Stomach (tissue), 9 donors: ENCODE data around the gene ZFYVE26. TPM values are rescaled to one million over a fixed set of nuclear protein-coding genes. Genes with fewer than 3 reads are reported as not detected.
"Not testable (repeated sequence)": the region's sequence is repeated elsewhere in the genome, so short reads cannot be mapped to it uniquely, and the experiment has no call there.

ENCODE experiments used
- DNase-seq, 2 donors: peaks; one replicate each; pipeline versions ENCODE4 v3.0.0 to v3.0.0-alpha.2; 2013 to 2019
- H3K27ac ChIP-seq, 5 donors: fragments of 200-600 bp in 4 of 5; sonication (generic) in 4 of 5; one replicate each; pipeline ENCODE4 v1.5.1; 2013 to 2019; ENCODE audit warnings: mild to moderate bottlenecking in 1 of 5, moderate library complexity in 1 of 5
- H3K27me3 ChIP-seq, 3 donors: fragments of 200-600 bp; sonication (generic); one replicate each; pipeline ENCODE4 v1.5.1; 2017 to 2019; ENCODE audit warnings: mixed run types in 1 of 3
- H3K36me3 ChIP-seq, 4 donors: fragments of 200-600 bp; sonication (generic); 1 replicate in 3 of 4; 2 replicates in 1 of 4; pipeline ENCODE4 v1.5.1; 2016 to 2019
- H3K4me1 ChIP-seq, 4 donors: fragments of 200-600 bp; sonication (generic); one replicate each; pipeline ENCODE4 v1.5.1; 2016 to 2019
- H3K4me3 ChIP-seq, 4 donors: fragments of 200-600 bp; sonication (generic) in 3 of 4; one replicate each; pipeline ENCODE4 v1.5.1; 2016 to 2019; ENCODE audit warnings: mild to moderate bottlenecking in 1 of 4
- H3K9me3 ChIP-seq, 4 donors: fragments of 200-600 bp; sonication (generic); one replicate each; pipeline ENCODE4 v1.5.1; 2016 to 2019
- CTCF ChIP-seq, 7 experiments: fragments of 450-650 bp in 4 of 7; fragments of 200-600 bp in 3 of 7; sonication (generic) in 3 of 7; IDR thresholded peaks; one replicate each; pipeline ENCODE4 v1.5.1; 2016 to 2019; ENCODE audit warnings: antibody characterized with exemption in 7 of 7, control low read depth in 2 of 7, mild to moderate bottlenecking in 1 of 7
- EP300 ChIP-seq: sonication (generic); formaldehyde crosslinking; IDR thresholded peaks from one replicate; pipeline ENCODE4 v1.6.1; 2017; ENCODE audit warnings: antibody characterized with exemption
- POLR2A ChIP-seq, 4 donors: fragments of 450-650 bp; IDR thresholded peaks; one replicate each; pipeline ENCODE4 v1.6.1; 2016; ENCODE audit warnings: antibody characterized with exemption in 4 of 4, control low read depth in 2 of 4, mild to moderate bottlenecking in 1 of 4, moderate library complexity in 1 of 4
- POLR2AphosphoS5 ChIP-seq, 3 donors: sonication (generic); formaldehyde crosslinking; IDR thresholded peaks; one replicate each; pipeline ENCODE4 v1.6.1; 2016; ENCODE audit warnings: antibody characterized with exemption in 3 of 3
- WGBS, 5 donors: extraction: QIAGEN DNeasy Blood & Tissue Kit in 3 of 5; methylation state at CpG; one replicate each; pipeline versions ENCODE4 v1.1.5 to v1.1.7; 2013 to 2018; 5-methylcytosine and 5-hydroxymethylcytosine counted together
- intact Hi-C: fragments of 100-400 bp; cut with DNase I; formaldehyde crosslinking; loops from one replicate; pipeline ENCODE4 v1.15.1; 2023; ENCODE audit warnings: low total_unique reads
- polyA plus RNA-seq, 3 donors: library from polyadenylated mRNA; stranded (reverse); fragments of 200-250 nt; gene quantifications; one replicate each; pipeline ENCODE4 v1.2.3, GENCODE V29; 2013
- total RNA-seq, 5 donors: library from RNA; depleted of rRNA; stranded (reverse); fragments of >200 nt; gene quantifications; one replicate each; pipeline versions ENCODE4 v1.1.0 to v1.2.3, GENCODE V29; 2014 to 2016
- donor health status: healthy with polysubstance abuse.
- donor health status: Bipolar disorder and iron deficiency.
- donor health status: healthy.

Gene ZFYVE26
- total and polyA plus RNA-seq, 8 donors: 2.1 to 201 (median 20.8) TPM

- H3K4me3 ChIP-seq: no peak overlapping the region
- no peak for DNase-seq
- intact Hi-C loops: no loop called here
- no peak for TF ChIP-seq POLR2A (IDR thresholded peaks at IDR 0.05)
- TF ChIP-seq EP300: no peak
- no peak overlapping the region for H3K27ac ChIP-seq
- no peaks in the 10 kb centered on the region for H3K36me3 ChIP-seq
- H3K4me1 ChIP-seq: peaks cover 0 to 16% (median 7%) of the 10 kb centered on the region in 4 donors
- H3K27me3 ChIP-seq: no peaks in the 10 kb centered on the region
- WGBS, 5 donors: 44 to 68% (median 56%) methylated on average over 2 of the region's 2 CpGs
- H3K9me3 ChIP-seq: no peaks in the 10 kb centered on the region
Measured at GRCh38 chr14:67719866-67720265, 96.5 kb downstream of the ZFYVE26 start.

- H3K27ac ChIP-seq, intact Hi-C loops, H3K36me3 ChIP-seq, H3K9me3 ChIP-seq, DNase-seq, H3K27me3 ChIP-seq, H3K4me3 ChIP-seq: not testable (repeated sequence)
- WGBS, 5 donors: 90 to 94% (median 92%) methylated on average over 3 of the region's 3 CpGs
- H3K4me1 ChIP-seq: peaks cover 0 to 16% (median 7%) of the 10 kb centered on the region in 4 donors
Measured at GRCh38 chr14:67719385-67719784, 97.0 kb downstream of the ZFYVE26 start.

GRCh38 chr14:67718265-67718664 lies 98.1 kb downstream of the ZFYVE26 start:
- no peaks in the 10 kb centered on the region for H3K27me3 ChIP-seq
- H3K9me3 ChIP-seq: no peaks in the 10 kb centered on the region
- DNase-seq: no peak
- no peaks in the 10 kb centered on the region for H3K36me3 ChIP-seq
- WGBS, 5 donors: 73 to 84% (median 81%) methylated on average over 2 of the region's 2 CpGs
- H3K4me3 ChIP-seq: no peak overlapping the region
- H3K4me1 ChIP-seq: peaks cover 0 to 16% (median 7%) of the 10 kb centered on the region in 4 donors
- intact Hi-C loops: no loop called here
- no peak for TF ChIP-seq POLR2A (IDR thresholded peaks at IDR 0.05)
- no peak for TF ChIP-seq CTCF (IDR thresholded peaks at IDR 0.05)
- TF ChIP-seq POLR2AphosphoS5 (IDR thresholded peaks at IDR 0.05): no peak
- TF ChIP-seq EP300: no peak
- no peak overlapping the region for H3K27ac ChIP-seq

GRCh38 chr14:67717048-67717447 lies 99.3 kb downstream of the ZFYVE26 start:
- no peak overlapping the region for H3K4me3 ChIP-seq
- no peak for DNase-seq
- no peaks in the 10 kb centered on the region for H3K36me3 ChIP-seq
- no peaks in the 10 kb centered on the region for H3K9me3 ChIP-seq
- no peak for TF ChIP-seq EP300
- no peak for TF ChIP-seq CTCF (IDR thresholded peaks at IDR 0.05)
- no peak for TF ChIP-seq POLR2A (IDR thresholded peaks at IDR 0.05)
- no peak for TF ChIP-seq POLR2AphosphoS5 (IDR thresholded peaks at IDR 0.05)
- H3K27me3 ChIP-seq: no peaks in the 10 kb centered on the region
- 54 to 70% (median 59%) methylated on average over 1 of the region's 1 CpG for WGBS, 5 donors
- no peak overlapping the region for H3K27ac ChIP-seq
- intact Hi-C loops: no loop called here
- H3K4me1 ChIP-seq: peaks cover 0 to 8% (median 2%) of the 10 kb centered on the region in 4 donors

- Histone ChIP-seq H3K36me3 (no peaks in the 10 kb centered on the region), H3K27me3 (no peaks in the 10 kb centered on the region), H3K4me1 (no peaks in the 10 kb centered on the region), H3K9me3 (no peaks in the 10 kb centered on the region), H3K4me3 (no peak overlapping the region), H3K27ac (no peak overlapping the region)
- DNase-seq: no peak
- no peak for TF ChIP-seq CTCF (IDR thresholded peaks at IDR 0.05)
- TF ChIP-seq POLR2A (IDR thresholded peaks at IDR 0.05): no peak
- TF ChIP-seq EP300: no peak
- TF ChIP-seq POLR2AphosphoS5 (IDR thresholded peaks at IDR 0.05): no peak
- intact Hi-C loops: no loop called here
- WGBS, 5 donors: 85 to 95% (median 92%) methylated on average over 2 of the region's 2 CpGs
Measured at GRCh38 chr14:67710209-67710608, 106.2 kb downstream of the ZFYVE26 start.

GRCh38 chr14:67709796-67710195 lies 106.6 kb downstream of the ZFYVE26 start:
- H3K4me3 ChIP-seq, H3K27ac ChIP-seq, H3K27me3 ChIP-seq, H3K36me3 ChIP-seq, H3K4me1 ChIP-seq, DNase-seq, H3K9me3 ChIP-seq: not testable (repeated sequence)
- intact Hi-C loops: loop anchor here (10.0 kb wide), 1 partner anchor 185 kb away; no protein-coding TSS in a partner anchor
- WGBS, 5 donors: 50 to 78% (median 70%) methylated on average over 1 of the region's 1 CpG

- H3K27ac ChIP-seq, H3K36me3 ChIP-seq, H3K4me1 ChIP-seq, DNase-seq, H3K4me3 ChIP-seq, H3K9me3 ChIP-seq, H3K27me3 ChIP-seq: not testable (repeated sequence)
- intact Hi-C loops: loop anchor here (10.0 kb wide), 1 partner anchor 185 kb away; no protein-coding TSS in a partner anchor
Measured at GRCh38 chr14:67709346-67709745, 107.0 kb downstream of the ZFYVE26 start.
